ENCODE measurements around the gene DACT1. TPM values are rescaled to one million over a fixed set of nuclear protein-coding genes. Genes with fewer than 3 reads are reported as not detected.

DACT1 gene
- total RNA-seq, 1 experiment from 2014 or later = 4.4 TPM

DNA sequence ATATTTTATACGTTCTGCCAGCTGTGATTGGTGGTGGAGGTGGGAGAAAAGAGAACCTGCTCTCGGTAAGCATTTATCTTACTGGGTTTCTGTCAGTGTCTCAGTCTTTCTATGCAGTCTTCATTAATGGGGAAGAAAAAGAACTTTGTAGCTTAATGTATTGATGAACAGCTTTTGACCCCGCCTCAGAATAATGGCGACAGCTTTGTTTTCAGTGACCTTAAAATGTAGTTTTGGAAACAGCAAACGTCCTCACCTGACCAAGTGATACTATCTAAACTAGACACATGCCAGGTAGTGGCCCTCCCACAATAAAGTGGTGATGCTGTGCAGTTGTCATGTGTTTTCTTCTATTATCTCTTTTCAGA is 1.4 kb downstream of the DACT1 start:
- peak overlapping the region; percentile 75 for H3K9ac ChIP-seq (ENCODE audit: extremely low read depth, insufficient read length, low read length)
- H3K27ac ChIP-seq (ENCODE audit: insufficient read length, low read depth, low read length) = no peak overlapping the region
- H2BK5ac ChIP-seq (ENCODE audit: insufficient read length, low read length) = no peak overlapping the region

More for the DNA sequence above, 1.4 kb downstream of the DACT1 start:
- Histone ChIP-seq H4K20me1 (ENCODE audit: control insufficient read depth, insufficient read depth, insufficient read length) (no peaks in the 10 kb centered on the region), H2AFZ (ENCODE audit: low read length) (no peak overlapping the region), H3K18ac (ENCODE audit: insufficient read length, low read depth, low read length) (no peak overlapping the region), H2BK20ac (ENCODE audit: low read depth, low read length, poor library complexity, severe bottlenecking) (no peak overlapping the region), H4K91ac (ENCODE audit: insufficient read length, low read depth, low read length) (no peak overlapping the region), H3K9me3 (ENCODE audit: control insufficient read depth, low read depth, low read length) (no peaks in the 10 kb centered on the region), H2BK120ac (ENCODE audit: low read depth, low read length, poor library complexity, severe bottlenecking) (no peak overlapping the region), H3K4ac (ENCODE audit: low read depth, low read length) (no peak overlapping the region), H3K14ac (ENCODE audit: insufficient read depth, low read length) (no peak overlapping the region), H3K23ac (ENCODE audit: insufficient read length, low read depth, low read length) (no peak overlapping the region), H3K27me3 (ENCODE audit: insufficient read depth, low read length) (peaks cover 2% of the 10 kb centered on the region; the same call in 1 of the 2 replicates), H2BK15ac (ENCODE audit: low read depth, low read length) (no peak overlapping the region), H3T11ph (ENCODE audit: low read length) (no peak overlapping the region), H4K5ac (ENCODE audit: insufficient read length, low read depth, low read length) (no peak overlapping the region), H3K79me2 (ENCODE audit: insufficient read depth, low read length) (peaks cover 13% of the 10 kb centered on the region; the same call in 1 of the 2 replicates), H2AK5ac (ENCODE audit: insufficient read length, low read length) (no peak overlapping the region), H3K4me2 (ENCODE audit: insufficient read depth, insufficient read length, low read length) (peak overlapping the region; percentile 94), H3K79me1 (ENCODE audit: insufficient read depth, low read depth, low read length, poor library complexity, severe bottlenecking) (no peaks in the 10 kb centered on the region), H3K56ac (ENCODE audit: insufficient read length, low read depth, low read length) (no peak overlapping the region), H2BK12ac (ENCODE audit: insufficient read length, low read depth, low read length) (no peak overlapping the region), H3K4me1 (ENCODE audit: insufficient read depth, low read length) (peaks cover 12% of the 10 kb centered on the region), H4K8ac (replicated peaks; ENCODE audit: insufficient read length, low read depth, low read length) (no peak overlapping the region), H3K23me2 (ENCODE audit: insufficient read length, low read depth, low read length, poor library complexity, severe bottlenecking) (peaks cover 19% of the 10 kb centered on the region)
- Mint-ChIP-seq H3K4me3 (peak overlapping the region; percentile 72 to 88), H3K9me3 (no peaks in the 10 kb centered on the region; a peak in 1 of 5 replicates), H3K36me3 (ENCODE audit: insufficient read depth in 1 of 3, low read depth in 3 of 3) (no peaks in the 10 kb centered on the region; a peak in 3 of 7 replicates), H3K27me3 (ENCODE audit: low read depth) (peaks cover 50% of the 10 kb centered on the region), H3K4me1 (peaks cover 39 to 49% of the 10 kb centered on the region in 2 experiments), H3K27ac (no peak overlapping the region)
- DNase-seq = no peak
- TF ChIP-seq, protein P1, sequence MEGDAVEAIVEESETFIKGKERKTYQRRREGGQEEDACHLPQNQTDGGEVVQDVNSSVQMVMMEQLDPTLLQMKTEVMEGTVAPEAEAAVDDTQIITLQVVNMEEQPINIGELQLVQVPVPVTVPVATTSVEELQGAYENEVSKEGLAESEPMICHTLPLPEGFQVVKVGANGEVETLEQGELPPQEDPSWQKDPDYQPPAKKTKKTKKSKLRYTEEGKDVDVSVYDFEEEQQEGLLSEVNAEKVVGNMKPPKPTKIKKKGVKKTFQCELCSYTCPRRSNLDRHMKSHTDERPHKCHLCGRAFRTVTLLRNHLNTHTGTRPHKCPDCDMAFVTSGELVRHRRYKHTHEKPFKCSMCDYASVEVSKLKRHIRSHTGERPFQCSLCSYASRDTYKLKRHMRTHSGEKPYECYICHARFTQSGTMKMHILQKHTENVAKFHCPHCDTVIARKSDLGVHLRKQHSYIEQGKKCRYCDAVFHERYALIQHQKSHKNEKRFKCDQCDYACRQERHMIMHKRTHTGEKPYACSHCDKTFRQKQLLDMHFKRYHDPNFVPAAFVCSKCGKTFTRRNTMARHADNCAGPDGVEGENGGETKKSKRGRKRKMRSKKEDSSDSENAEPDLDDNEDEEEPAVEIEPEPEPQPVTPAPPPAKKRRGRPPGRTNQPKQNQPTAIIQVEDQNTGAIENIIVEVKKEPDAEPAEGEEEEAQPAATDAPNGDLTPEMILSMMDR (conservative IDR thresholded peaks at IDR 0.05) = no peak
- no CpG with 5 or more reads among the region's 5 CpGs for WGBS (ENCODE audit: extremely low coverage, insufficient read length, low lambda C conversion rate)
